ENCODE measurements around the gene DNAJC13.
"Not testable (repeated sequence)": the region's sequence is repeated elsewhere in the genome, so short reads cannot be mapped to it uniquely, and the experiment has no call there.

DNA sequence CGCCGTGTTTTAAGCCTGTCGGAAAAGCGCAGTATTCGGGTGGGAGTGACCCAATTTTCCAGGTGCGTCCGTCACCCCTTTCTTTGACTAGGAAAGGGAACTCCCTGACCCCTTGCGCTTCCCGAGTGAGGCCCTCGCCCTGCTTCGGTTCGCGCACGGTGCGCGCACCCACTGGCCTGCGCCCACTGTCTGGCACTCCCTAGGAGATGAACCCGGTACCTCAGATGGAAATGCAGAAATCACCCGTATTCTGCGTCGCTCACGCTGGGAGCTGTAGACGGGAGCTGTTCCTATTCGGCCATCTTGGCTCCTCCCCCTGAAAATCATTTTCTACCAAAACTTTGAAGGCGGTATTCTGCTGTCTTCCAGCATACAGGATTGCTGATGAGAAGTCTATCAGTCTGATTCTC lies 40.4 kb upstream of the DNAJC13 start:
- TF ChIP-seq, protein P1, sequence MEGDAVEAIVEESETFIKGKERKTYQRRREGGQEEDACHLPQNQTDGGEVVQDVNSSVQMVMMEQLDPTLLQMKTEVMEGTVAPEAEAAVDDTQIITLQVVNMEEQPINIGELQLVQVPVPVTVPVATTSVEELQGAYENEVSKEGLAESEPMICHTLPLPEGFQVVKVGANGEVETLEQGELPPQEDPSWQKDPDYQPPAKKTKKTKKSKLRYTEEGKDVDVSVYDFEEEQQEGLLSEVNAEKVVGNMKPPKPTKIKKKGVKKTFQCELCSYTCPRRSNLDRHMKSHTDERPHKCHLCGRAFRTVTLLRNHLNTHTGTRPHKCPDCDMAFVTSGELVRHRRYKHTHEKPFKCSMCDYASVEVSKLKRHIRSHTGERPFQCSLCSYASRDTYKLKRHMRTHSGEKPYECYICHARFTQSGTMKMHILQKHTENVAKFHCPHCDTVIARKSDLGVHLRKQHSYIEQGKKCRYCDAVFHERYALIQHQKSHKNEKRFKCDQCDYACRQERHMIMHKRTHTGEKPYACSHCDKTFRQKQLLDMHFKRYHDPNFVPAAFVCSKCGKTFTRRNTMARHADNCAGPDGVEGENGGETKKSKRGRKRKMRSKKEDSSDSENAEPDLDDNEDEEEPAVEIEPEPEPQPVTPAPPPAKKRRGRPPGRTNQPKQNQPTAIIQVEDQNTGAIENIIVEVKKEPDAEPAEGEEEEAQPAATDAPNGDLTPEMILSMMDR (conservative IDR thresholded peaks at IDR 0.05; ENCODE audit: low read length) = not testable (repeated sequence)
- not testable (repeated sequence) for TF ChIP-seq EZH2phosphoT487 (IDR thresholded peaks at IDR 0.05; ENCODE audit: borderline replicate concordance)

Data from Loucy (cell line).